DOHH2 (cell line): ENCODE measurements around the gene ANAPC16.

Source experiments
- EZH2phosphoT487 ChIP-seq: fragments of 200-600 bp; sonication (generic); IDR thresholded peaks from 2 replicates; pipeline ENCODE4 v1.6.1; 2017; ENCODE audit warnings: borderline replicate concordance, mild to moderate bottlenecking, antibody characterized with exemption, low read length, moderate library complexity, mixed read lengths
- TF ChIP-seq, protein P1 (sequence below): fragments of 200-600 bp; sonication (generic); IDR thresholded peaks from one replicate; pipeline ENCODE4 v1.5.1; 2014; ENCODE audit warnings: antibody characterized with exemption, mild to moderate bottlenecking, low read depth, low read length; ENCODE audit not compliant: poor library complexity, severe bottlenecking

- TF ChIP-seq, protein P1, sequence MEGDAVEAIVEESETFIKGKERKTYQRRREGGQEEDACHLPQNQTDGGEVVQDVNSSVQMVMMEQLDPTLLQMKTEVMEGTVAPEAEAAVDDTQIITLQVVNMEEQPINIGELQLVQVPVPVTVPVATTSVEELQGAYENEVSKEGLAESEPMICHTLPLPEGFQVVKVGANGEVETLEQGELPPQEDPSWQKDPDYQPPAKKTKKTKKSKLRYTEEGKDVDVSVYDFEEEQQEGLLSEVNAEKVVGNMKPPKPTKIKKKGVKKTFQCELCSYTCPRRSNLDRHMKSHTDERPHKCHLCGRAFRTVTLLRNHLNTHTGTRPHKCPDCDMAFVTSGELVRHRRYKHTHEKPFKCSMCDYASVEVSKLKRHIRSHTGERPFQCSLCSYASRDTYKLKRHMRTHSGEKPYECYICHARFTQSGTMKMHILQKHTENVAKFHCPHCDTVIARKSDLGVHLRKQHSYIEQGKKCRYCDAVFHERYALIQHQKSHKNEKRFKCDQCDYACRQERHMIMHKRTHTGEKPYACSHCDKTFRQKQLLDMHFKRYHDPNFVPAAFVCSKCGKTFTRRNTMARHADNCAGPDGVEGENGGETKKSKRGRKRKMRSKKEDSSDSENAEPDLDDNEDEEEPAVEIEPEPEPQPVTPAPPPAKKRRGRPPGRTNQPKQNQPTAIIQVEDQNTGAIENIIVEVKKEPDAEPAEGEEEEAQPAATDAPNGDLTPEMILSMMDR: no peak
- TF ChIP-seq EZH2phosphoT487: no peak
These were observed 3.5 kb downstream of the ANAPC16 start for GRCh38 chr10:72219235-72219814.
